GM18499 (cell line): ENCODE data around the gene RSPH6A.
"Not testable (repeated sequence)": the region's sequence is repeated elsewhere in the genome, so short reads cannot be mapped to it uniquely, and the experiment has no call there.

Experiments used
- ATAC-seq: cut with Tn5 transposase; IDR thresholded peaks from one replicate; pipeline ENCODE4 v1.9.1; 2021; ENCODE audit warnings: moderate number of reproducible peaks; ENCODE audit not compliant: insufficient read depth, unreplicated experiment

Gene RSPH6A

GRCh38 chr19:45804959-45805230 is 10.2 kb downstream of the RSPH6A start:
- ATAC-seq, result no peak

GRCh38 chr19:45804140-45804958 is 10.8 kb downstream of the RSPH6A start:
- ATAC-seq, result no peak

DNA sequence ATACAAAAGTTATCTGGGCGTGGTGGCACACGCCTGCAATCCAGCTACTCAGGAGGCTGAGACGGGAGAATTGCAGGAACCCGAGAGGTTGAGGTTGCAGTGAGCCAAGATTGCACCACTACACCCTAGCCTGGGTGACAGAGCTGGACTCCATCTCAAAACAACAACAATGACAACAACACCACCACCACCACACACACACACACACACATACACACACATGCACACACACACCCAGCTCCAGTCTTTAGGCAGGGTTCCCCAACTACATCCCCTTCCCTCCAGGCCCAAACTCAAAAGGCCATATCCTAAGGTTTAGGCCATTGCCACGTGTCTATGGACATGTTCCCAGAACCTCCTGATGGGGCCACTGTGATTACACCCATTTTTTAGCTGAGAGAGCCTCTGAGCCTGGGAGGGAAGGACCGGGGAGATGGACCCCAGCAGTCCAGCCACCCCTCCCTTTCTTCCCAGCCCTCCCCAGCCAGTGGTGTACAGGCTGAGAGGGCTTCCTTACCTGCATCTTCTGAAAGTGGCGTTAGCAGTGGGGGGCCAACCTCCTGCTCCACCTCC is 13.4 kb downstream of the RSPH6A start:
- ATAC-seq, result no peak

GRCh38 chr19:45800070-45800553 is 15.0 kb downstream of the RSPH6A start:
- no peak for ATAC-seq

- ATAC-seq, result not testable (repeated sequence)
These were observed 15.6 kb downstream of the RSPH6A start for GRCh38 chr19:45799541-45799940.

GRCh38 chr19:45798995-45799517 is 16.1 kb downstream of the RSPH6A start:
- ATAC-seq, result no peak

DNA sequence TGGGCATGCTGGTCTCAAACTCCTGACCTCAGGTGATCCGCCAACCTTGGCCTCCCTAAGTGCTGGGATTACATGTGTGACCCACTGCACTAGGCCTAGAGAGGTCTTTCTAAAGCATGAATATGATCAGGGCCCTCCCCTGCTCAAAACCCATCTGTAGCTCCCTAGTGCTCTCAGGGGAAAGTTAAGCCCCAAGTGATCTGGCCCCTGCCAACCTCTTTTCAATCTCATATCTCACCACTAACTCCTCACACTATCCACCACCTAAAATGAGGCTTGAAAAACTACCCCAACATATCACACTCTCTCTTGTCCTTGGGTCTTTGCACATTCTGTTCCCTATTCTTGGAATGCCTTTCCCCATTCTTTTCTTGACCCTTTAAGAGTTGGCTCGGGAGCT is 20.5 kb downstream of the RSPH6A start:
- ATAC-seq, result no peak

DNA sequence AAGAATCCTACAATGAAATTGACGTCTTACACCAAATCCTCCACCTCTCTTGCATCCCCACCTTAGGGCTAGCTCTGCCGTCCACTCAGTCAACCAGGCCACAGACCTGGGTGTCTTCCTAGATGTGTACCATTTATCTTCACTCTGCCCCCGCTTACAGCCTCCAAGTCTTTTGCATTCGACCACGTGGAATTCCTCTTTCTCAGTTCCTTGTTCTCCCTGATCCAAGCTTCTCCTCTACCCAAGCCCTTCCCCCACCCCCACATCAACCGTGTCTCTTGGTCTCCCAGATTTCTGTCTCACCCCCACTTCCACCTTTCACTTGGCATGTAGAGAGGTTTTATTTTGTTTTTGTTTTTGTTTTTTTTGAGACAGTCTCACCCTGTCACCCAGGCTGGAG is 21.2 kb downstream of the RSPH6A start:
- ATAC-seq, result no peak

DNA sequence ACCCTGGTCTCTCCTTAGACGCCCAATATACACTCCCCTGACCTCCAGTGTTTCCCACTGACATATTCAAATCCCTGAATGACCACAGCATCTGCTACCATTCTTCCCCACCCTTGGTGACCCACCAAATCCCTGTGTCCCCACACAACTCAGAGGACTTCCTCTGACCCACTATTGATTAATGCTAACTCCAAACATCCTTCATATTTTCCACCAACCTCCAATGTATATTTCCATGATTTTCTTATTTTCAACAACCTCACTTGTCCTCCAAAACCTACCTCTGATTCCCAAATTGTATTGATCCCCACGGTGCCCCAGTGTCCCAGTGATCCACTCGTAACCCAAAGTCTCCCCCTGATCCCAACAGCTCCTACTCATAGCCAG is 21.9 kb downstream of the RSPH6A start:
- ATAC-seq, result no peak

DNA sequence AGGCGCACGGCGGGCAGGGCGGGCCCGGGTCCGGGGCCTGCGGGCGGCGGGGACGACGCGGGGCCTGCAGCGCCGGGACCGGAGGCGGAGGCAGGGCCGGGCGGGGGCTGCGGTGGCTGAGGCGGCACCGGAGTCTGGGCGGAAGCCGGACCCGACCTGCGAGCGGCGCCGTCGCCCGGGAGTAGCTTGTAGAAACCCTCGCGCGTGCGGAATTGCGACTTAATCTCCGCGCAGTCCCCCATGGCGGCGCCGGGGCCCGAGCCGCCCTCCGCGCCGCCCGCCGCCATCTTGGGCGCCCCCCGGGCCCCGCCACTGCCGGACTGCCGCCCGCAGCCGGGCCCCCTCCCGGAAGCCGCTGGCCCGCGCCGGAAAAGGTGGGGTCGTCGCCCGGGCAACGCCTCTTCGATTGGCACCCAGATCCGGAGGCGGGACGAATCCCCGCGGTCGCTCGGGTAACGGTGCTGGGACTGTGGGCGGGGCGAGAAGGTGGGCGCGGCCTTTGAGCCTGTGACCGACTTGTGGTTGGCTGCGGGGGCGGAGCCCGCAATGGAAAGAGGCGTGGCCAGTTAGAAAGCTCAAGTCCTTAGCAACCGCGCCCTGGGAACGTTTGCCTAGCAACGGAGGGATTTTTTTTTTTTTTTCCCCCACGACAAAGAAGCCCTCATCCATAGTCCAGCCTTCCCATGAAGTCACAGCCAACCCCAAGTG is 22.5 kb downstream of the RSPH6A start, which contains the start of gene DMWD:
DMWD (minus strand) TSS at position 376 of the 708 bp plus-strand sequence; CDS start at position 287, 89 bp downstream.
- ATAC-seq, result peak; percentile 62

- ATAC-seq, result no peak
These were observed 23.2 kb downstream of the RSPH6A start for GRCh38 chr19:45791744-45792469.

GRCh38 chr19:45790942-45791341 is 24.2 kb downstream of the RSPH6A start:
- no peak for ATAC-seq

DNA sequence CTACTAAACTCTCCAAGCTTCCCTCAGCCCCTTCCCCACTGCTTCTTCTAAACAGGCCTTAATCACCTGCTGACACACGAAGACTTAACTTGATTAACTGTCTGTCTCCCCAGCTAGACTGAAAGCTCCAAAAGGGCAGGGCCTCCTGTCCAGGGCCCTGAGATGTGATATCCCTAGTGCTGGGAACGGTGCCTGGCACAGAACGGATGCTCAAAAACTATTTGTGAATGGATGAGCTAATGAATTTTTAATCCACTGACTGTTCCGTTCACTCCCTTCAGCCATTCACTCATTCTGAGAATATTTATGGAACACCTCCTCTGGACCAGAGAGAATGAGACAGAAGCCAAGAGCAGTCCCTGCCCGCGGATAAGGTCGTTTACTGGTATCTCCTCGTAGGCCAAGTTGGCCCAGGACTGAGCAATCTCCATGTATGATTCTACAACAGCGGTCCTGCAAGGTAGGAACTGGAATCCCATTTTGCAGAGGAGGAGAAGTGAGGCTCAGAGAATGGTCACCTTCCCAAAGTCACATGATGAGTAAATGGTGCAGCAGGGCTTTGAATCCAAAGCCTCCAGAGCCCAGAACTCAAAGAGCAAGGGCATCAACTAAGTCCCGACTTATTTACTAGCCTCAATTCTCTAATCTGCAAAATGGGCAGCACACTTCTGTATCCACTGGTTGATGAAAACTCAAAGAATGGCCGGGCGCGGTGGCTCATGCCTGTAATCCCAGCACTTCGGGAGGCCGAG is 25.9 kb downstream of the RSPH6A start:
- no peak for ATAC-seq

- ATAC-seq, result no peak
These were observed 28.6 kb downstream of the RSPH6A start for GRCh38 chr19:45786533-45786894.

DNA sequence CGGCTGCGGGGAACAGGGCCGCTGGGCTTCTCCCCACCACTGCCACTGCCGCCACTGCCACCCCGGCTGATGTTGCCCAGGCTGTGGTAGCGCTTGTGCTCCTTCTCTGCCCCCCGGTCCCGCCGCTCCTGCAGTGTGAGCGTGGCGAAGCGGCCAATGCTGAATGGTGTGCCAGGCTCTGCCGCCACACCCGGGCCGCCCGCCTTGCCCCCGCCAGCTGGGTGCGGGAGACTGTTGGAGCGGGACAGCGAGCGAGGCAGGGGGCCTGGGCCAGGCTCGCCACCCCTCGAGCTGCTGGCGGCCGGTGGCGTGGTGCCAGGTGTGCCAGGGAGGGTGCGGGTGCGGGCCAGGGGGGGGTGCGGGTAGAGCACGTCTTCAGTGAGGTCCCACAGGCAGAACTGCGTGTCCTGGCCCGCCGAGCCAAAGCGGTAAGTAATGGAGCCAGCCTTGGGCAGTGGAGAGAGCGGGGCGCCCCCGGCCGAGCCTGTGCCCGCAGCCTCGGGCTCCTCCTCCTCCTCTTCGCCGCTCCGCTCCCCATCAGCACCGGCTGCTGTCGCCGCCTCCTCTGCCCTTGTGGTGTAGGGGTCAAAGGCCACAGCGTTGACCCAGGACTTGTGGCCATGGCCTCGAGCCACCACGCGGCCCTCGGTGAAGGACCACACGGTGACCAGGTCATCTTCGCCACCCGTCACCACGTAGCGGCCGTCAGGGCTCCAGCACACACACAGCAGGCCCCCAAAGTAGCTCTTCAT is 29.2 kb downstream of the RSPH6A start:
- ATAC-seq, result no peak

DNA sequence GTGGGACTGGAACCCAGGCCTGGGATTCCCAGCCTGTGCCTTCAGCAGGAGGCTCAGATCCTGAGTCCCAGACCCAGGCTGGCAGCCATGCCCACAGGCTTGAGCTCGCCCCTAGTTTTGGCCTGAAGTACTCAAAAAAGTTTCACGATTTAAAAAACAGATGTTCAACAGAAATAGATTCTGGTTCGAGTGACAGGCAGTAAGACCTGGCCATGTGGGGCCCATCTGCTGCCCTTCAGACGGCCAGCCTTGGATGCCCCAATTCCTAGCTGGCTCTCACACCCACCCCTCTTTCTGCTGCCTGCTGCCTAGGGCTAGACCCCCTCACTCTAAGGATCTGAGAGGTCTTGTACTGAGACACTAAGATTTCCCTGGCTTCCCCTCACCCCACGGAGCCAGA is 30.0 kb downstream of the RSPH6A start:
- no peak for ATAC-seq

DNA sequence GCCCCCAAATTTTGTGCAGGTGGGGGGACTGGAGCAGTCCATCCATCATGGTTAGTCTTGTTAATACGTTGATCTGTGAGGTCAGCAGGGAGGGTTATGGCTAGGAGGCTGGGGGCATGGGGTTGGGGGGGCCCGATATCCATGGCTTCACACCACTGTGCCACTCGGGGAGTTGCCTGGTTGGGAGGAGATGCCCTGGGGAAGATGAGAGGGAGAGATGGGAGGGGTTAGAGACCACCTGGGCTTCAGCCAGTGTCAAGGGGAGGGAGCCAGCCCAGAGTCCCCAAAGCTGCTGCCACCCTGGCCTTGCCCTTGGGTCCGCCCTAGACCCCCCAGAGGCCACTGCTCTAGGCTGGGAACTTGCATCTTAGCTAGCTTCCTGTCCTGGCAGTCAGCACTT is 31.0 kb downstream of the RSPH6A start:
- ATAC-seq, result no peak

DNA sequence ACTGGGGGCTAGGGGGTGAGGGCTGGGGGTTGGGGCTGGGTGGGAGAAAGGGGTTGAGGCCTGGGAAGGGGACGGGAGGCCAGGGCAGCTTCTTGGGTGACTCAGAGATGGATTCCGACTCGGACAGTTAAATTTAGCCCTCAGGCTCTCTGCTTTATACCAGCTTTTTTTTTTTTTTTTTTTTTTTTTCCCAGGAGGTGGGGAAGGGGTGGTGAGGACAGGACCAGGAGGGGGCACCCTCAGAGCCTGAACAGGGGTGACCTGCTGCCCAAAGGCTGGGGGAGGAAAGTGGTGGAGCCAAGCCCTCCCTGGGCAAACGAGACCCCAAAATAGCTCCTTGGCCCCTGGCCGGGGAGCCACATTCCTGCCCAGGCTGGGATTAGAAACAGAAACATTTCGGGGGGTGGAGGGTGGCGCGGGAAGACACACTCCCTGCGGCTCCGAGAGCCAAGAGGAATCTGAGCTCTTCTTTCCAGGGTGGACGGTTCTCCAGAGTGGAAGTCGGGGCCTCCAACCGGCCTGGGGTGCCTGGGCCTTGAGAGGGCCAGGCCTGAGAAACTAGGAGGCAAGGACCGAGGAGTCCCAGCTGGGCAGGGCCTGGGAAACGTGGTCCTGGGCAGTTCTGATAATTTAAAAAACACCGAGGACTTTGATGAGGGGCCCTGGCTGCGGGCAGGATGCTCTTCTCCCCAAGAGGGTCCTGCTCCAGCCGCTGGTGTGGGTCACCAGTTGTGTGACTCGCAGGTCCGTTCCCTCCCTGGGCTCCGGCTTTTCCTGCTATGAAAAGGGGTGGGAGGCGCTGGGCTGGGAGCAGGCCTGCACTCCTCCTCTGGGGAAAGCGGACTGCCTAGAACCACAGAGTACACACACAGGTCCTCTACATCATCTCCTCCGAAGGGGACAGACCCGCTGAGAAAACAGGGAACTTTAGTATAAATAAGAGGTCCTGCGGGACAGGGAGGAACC is 32.0 kb downstream of the RSPH6A start:
- no peak for ATAC-seq
